ENCODE results near the gene RCN2.
"Not testable (repeated sequence)": the region's sequence is repeated elsewhere in the genome, so short reads cannot be mapped to it uniquely, and the experiment has no call there.

RCN2 gene, protein sequence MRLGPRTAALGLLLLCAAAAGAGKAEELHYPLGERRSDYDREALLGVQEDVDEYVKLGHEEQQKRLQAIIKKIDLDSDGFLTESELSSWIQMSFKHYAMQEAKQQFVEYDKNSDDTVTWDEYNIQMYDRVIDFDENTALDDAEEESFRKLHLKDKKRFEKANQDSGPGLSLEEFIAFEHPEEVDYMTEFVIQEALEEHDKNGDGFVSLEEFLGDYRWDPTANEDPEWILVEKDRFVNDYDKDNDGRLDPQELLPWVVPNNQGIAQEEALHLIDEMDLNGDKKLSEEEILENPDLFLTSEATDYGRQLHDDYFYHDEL

DNA sequence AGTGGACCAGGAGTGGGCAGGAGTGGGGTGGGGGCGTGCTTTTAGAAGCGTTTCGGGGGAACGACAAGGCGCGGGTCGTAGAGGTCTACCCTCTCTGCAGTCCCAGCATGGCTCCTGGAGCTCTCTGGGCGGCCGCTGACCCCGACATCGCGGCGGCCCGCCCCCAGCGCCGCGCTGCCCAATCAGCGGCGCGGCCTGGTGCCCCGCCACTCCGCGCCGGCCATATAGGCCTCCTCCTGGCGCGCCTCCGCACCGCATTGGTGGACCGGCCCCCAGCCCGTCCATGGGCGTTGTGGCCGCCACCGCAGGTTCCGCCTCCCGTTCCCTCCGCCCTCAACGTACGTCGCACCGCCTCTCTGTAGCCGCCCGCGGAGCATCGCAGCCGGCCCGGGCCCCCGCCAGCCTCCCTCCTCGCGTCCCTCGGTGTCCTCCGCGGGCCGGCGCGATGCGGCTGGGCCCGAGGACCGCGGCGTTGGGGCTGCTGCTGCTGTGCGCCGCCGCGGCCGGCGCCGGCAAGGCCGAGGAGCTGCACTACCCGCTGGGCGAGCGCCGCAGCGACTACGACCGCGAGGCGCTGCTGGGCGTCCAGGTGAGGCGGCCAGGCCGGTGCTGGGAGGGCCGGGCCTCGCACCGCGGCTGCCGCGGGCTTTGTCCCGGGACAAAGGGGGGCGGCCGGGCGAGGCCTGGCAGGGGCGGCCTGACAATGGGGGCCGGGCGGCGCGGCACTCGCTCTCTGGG is at the start of gene RCN2:
RCN2 (plus strand) TSS at position 353 of the 738 bp plus-strand sequence; CDS start at position 446, 93 bp downstream.
- DNase-seq, result peak; percentile 97

DNA sequence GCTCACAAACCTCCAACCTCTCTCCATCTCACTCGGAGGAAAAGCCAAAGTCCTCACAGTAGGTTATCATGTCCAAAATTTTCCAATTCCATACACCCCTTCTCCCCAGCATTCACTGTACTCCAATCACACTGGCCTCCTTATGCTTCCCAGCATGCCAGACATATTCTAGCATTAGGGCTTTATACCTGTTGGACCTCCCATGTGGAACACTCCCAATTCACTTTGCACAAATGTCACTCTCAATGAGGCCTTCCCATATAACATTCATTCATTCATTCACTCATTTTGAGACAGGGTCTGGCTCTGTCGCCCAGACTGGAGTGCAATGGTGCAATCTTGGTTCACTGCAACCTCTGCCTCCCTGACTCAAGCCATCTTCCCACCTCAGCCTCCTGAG is 46.3 kb upstream of the RCN2 start:
- no peak for DNase-seq

DNA sequence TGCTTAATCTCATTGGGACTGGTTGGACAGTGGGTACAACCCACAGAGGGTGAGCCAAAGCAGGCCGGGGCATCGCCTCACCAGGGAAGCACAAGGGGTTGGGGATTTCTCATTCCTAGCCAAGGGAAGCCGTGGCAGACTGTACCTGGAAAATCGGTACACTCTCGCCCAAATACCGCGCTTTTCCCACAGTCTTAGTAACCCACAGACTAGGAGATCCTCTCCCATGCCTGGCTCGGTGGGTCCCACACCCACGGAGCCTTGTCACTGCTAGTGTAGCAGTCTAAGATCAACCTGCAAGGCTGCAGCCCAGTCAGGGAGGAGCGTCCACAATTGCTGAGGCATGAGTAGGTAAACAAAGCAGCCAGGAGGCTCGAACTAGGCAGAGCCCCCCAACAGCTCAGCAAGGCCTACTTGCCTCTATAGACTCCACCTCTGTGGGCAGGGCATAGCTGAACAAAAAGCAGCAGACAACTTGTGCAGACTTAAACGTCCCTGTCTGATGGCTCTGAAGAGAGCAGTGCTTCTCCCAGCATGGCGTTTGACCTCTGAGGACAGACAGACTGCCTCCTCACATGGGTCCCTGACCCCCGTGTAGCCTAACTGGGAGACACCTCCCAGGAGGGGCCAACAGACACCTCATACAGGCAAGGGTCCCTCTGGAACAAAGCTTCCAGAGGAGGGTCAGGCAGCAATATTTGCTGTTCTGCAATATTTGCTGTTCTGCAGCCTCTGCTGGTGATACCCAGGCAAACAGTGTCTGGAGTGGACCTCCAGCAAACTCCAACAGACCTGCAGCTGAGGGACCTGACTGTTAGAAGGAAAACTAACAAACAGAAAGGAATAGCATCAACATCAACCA is 44.0 kb upstream of the RCN2 start:
- DNase-seq, result not testable (repeated sequence)

DNA sequence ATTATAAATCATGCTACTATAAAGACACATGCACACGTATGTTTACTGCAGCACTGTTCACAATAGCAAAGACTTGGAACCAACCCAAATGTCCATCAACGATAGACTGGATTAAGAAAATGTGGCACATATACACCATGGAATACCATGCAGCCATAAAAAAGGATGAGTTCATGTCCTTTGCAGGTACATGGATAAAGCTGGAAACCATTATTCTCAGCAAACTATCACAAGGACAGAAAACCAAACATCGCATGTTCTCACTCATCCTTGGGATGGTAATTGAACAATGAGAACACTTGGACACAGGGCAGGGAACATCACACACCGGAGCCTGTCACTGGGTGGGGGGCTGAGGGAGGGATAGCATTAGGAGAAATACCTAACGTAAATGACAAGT is 38.7 kb upstream of the RCN2 start:
- not testable (repeated sequence) for DNase-seq

- DNase-seq, result no peak
Observed at GRCh38 chr15:76894174-76894573, 37.4 kb upstream of the RCN2 start.

DNA sequence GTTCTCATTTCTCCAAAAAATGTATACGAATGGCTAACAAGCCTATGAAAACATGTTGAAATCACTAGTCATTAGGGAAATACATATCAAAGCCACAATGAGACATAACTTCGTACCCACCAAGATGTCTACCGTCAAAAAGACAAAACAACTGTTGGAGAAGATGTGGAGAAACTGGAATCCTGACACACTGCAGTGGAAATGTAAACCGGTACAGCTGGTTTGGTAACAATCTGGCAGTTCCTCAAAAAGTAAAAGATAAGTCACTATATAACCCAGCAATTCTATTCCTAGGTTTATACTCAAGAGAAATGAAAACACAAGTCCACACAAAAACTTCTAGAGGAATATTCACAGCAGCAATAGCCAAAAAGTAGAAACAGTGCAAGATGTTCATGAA is 33.4 kb upstream of the RCN2 start:
- DNase-seq, result peak; percentile 3

DNA sequence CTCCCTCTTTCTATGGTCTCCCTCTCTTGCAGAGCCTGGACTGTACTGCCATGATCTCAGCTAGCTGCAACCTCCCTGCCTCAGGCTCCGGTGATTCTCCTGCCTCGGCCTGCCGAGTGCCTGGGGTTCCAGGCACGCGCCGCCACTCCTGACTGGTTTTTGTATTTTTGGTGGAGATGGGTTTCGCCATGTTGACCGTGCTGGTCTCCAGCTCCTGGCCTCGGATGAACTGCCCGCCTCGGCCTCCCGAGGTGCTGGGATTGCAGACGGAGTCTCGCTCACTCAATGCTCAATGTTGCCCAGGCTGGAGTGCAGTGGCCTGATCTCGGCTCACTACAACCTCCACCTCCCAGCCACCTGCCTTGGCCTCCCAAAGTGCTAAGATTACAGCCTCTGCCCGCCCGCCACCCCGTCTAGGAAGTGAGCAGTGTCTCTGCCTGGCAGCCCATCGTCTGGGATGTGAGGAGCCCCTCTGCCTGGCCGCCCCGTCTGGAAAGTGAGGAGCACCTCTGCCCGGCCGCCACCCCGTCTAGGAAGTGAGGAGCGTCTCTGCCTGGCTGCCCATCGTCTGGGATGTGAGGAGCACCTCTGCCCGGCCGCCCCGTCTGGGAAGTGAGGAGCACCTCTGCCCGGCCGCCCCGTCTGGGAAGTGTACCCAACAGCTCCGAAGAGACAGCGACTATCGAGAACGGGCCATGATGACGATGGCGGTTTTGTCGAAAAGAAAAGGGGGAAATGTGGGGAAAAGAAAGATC is 32.2 kb upstream of the RCN2 start:
- not testable (repeated sequence) for DNase-seq

DNA sequence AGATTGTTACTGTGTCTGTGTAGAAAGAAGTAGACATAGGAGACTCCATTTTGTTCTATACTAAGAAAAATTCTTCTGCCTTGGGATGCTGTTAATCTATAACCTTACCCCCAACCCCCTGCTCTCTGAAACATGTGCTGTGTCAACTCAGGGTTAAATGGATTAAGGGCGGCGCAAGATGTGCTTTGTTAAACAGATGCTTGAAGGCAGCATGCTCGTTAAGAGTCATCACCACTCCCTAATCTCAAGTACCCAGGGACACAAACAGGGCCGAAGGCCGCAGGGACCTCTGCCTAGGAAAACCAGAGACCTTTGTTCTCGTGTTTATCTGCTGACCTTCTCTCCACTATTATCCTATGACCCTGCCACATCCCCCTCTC is 31.6 kb upstream of the RCN2 start:
- not testable (repeated sequence) for DNase-seq

- DNase-seq, result no peak
Observed at GRCh38 chr15:76901965-76902364, 29.6 kb upstream of the RCN2 start.

- peak; percentile 71 for DNase-seq
Observed at GRCh38 chr15:76903251-76903681, 28.3 kb upstream of the RCN2 start.

GRCh38 chr15:76904461-76905012 is 27.0 kb upstream of the RCN2 start:
- DNase-seq, result no peak

GRCh38 chr15:76905013-76905839 is 26.3 kb upstream of the RCN2 start, which contains the start of gene SCAPER:
Gene SCAPER, minus strand, starts transcription at chr15:76905340. Its CDS starts 21,523 bp downstream, at chr15:76883817.
- DNase-seq, result peak; percentile 92

GRCh38 chr15:76905855-76906254 is 25.7 kb upstream of the RCN2 start:
- no peak for DNase-seq

DNA sequence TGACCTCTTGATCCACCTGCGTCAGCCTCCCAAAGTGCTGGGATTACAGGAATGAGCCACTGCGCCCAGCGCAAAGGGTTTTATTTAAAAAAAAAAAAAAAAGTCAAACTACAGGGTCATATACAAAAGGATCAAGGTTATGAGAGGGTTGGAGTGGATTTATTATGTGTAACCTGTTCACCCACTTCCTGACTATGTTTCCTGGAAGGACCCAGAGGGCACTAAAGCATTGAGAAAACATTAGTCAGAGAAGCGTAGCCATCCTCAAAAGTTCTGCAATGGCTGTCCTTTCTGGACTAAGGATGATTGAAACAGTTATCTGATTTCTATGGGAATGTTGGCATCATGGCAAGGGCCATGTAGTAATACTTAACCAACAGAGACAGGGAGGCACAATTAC is 19.1 kb upstream of the RCN2 start:
- no peak for DNase-seq

GRCh38 chr15:76913737-76914136 is 17.8 kb upstream of the RCN2 start:
- DNase-seq, result no peak

- DNase-seq, result no peak
Observed at GRCh38 chr15:76916369-76916768, 15.2 kb upstream of the RCN2 start.

DNA sequence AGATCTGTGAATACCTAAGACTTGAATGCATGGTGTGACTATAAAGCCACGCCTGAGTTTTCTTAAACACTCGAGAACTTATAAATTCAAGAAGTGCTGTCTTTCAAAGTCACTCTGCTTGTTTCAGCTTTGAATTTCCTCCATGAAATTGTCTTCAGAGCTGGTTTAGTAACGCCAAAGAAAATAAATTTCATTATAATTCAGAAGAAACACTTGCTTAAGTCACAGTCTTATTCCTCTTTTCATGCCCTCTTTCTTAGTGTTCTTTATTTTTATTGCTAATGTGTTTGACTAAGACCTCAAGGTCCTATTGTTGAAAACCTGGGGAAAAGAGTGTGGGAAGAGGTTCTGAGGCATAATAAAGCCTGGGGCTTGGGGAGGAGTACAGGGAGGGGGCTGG is 3.3 kb upstream of the RCN2 start:
- no peak for DNase-seq

- DNase-seq, result no peak
Observed at GRCh38 chr15:76929011-76929760, 2.4 kb upstream of the RCN2 start.

DNA sequence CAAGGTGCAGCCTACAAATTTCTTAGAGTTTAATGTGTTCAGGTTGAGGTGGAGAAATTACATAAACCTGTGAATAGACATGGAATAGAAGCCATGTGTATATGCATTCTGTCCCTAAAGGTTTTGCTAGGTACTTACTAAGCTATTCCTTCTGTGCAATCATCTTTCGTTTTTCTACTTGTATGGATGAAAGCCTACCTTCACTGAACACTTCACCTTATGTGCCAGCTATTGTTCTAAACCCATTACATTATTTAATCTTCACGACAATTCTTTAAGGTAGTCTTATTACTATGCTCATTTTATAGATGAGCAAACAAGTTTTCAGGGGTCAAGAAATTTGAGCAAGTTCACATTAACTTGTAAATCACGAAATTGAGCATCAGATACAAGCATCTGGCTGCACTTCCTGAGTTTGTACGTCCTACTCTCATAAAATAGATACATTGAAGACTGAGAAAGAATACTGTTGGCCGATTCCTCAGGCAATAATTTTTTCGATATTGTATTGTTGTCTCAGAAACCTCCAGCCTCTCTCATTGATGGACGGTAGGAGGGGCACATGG is 635 bp upstream of the RCN2 start:
- DNase-seq, result no peak
